SK-N-SH (cell line): ENCODE results near the gene COPE. TPM values are rescaled to one million over a fixed set of nuclear protein-coding genes. Genes with fewer than 3 reads are reported as not detected.

Source experiments
- CTCF ChIA-PET: fragments of 300-600, 350-600 bp; formaldehyde crosslinking; extraction: SDS; loops from one replicate; lab custom pipeline; 2021; lab: Yijun Ruan, JAX
- POLR2A ChIA-PET: fragments of 350-600 bp; sonication (Branson Sonifier 250); formaldehyde crosslinking; extraction: SDS; loops from one replicate; lab custom pipeline; 2020; ENCODE audit warnings: antibody characterized with exemption, inconsistent platforms; lab: Yijun Ruan, JAX
- DNase-seq: peaks from one replicate; pipeline ENCODE4 v3.0.0; 2012
- H2AFZ ChIP-seq: fragments of 200-600 bp; sonication (generic); 2 replicates; pipeline ENCODE4 v1.8.1; 2016; ENCODE audit warnings: antibody characterized with exemption, mild to moderate bottlenecking, low read depth
- H3F3A ChIP-seq: fragments of 200-600 bp; sonication (generic); replicated peaks from 2 replicates; pipeline ENCODE3; 2016; ENCODE audit warnings: antibody characterized with exemption, mild to moderate bottlenecking; ENCODE audit not compliant: insufficient read depth
- H3K27ac ChIP-seq, 2 experiments: fragments of 200-500 bp in 1 of 2; fragments of 200-600 bp in 1 of 2; sonication (Bioruptor generic) in 1 of 2; sonication (generic), shearing (Covaris generic) in 1 of 2; 2 replicates each; pipeline versions ENCODE4 v1.5.1 to v1.6.1; 2014 to 2016; ENCODE audit warnings: low read depth in 2 of 2, inconsistent platforms in 1 of 2, low read length in 1 of 2, mild to moderate bottlenecking in 1 of 2, mixed read lengths in 1 of 2
- H3K27me3 ChIP-seq: fragments of 200-600 bp; sonication (generic), shearing (Covaris generic); 2 replicates; pipeline ENCODE4 v1.6.1; 2016; ENCODE audit warnings: mixed run types; ENCODE audit not compliant: insufficient read depth
- H3K36me3 ChIP-seq, 2 experiments: fragments of 200-500 bp in 1 of 2; fragments of 200-600 bp in 1 of 2; sonication (Bioruptor generic) in 1 of 2; sonication (generic) in 1 of 2; replicated peaks in 1 of 2; 2 replicates each; pipeline versions ENCODE3 to v1.5.1; 2014 to 2016; ENCODE audit warnings: low read length in 1 of 2, mild to moderate bottlenecking in 1 of 2; ENCODE audit not compliant: insufficient read depth in 2 of 2, control insufficient read depth in 1 of 2
- H3K4me1 ChIP-seq, 2 experiments: fragments of 200-500 bp in 1 of 2; fragments of 200-600 bp in 1 of 2; sonication (Bioruptor generic) in 1 of 2; sonication (generic), shearing (Covaris generic) in 1 of 2; 2 replicates each; pipeline versions ENCODE4 v1.5.1 to v1.6.1; 2014 to 2016; ENCODE audit warnings: low read depth in 1 of 2, low read length in 1 of 2, mixed run types in 1 of 2; ENCODE audit not compliant: insufficient read depth in 2 of 2, control insufficient read depth in 1 of 2
- H3K4me2 ChIP-seq: fragments of 200-600 bp; sonication (generic), shearing (Covaris generic); 2 replicates; pipeline ENCODE4 v1.6.1; 2017; ENCODE audit warnings: mixed run types
- H3K4me3 ChIP-seq, 2 experiments: fragments of 200-500 bp in 1 of 2; fragments of 200-600 bp in 1 of 2; sonication (Bioruptor generic) in 1 of 2; sonication (generic), shearing (Covaris generic) in 1 of 2; 2 replicates each; pipeline versions ENCODE4 v1.5.1 to v1.8.1; 2014 to 2016; ENCODE audit warnings: low read depth in 2 of 2, inconsistent platforms in 1 of 2, low read length in 1 of 2, mild to moderate bottlenecking in 1 of 2, mixed read lengths in 1 of 2, moderate library complexity in 1 of 2
- H3K79me2 ChIP-seq: fragments of 200-600 bp; sonication (generic); 2 replicates; pipeline ENCODE4 v1.8.1; 2017; ENCODE audit warnings: mild to moderate bottlenecking; ENCODE audit not compliant: insufficient read depth
- H3K9ac ChIP-seq: fragments of 200-600 bp; sonication (generic); 2 replicates; pipeline ENCODE4 v1.6.1; 2017; ENCODE audit warnings: mixed run types
- H3K9me2 ChIP-seq: fragments of 200-600 bp; sonication (generic); 2 replicates; pipeline ENCODE4 v1.6.1; 2017; ENCODE audit warnings: mixed run types
- H3K9me3 ChIP-seq: fragments of 200-600 bp; sonication (generic); 2 replicates; pipeline ENCODE4 v1.6.1; 2017; ENCODE audit warnings: mixed run types, mild to moderate bottlenecking, moderate library complexity
- H4K20me1 ChIP-seq: fragments of 200-600 bp; sonication (generic); 2 replicates; pipeline ENCODE4 v1.6.1; 2017; ENCODE audit warnings: mild to moderate bottlenecking, mixed run types; ENCODE audit not compliant: insufficient read depth
- EP300 ChIP-seq, 2 experiments: IDR thresholded peaks; 2 replicates each; pipeline versions ENCODE4 v1.4.0 to v1.6.1; 2012; ENCODE audit warnings: borderline replicate concordance in 1 of 2, low read depth in 1 of 2, low read length in 1 of 2
- EZH2phosphoT487 ChIP-seq: fragments of 200-600 bp; sonication (generic); IDR thresholded peaks from 2 replicates; pipeline ENCODE4 v1.6.1; 2017; ENCODE audit warnings: low read depth, mixed run types, mild to moderate bottlenecking, antibody characterized with exemption, moderate library complexity, borderline replicate concordance
- FOXJ3 ChIP-seq: sonication (generic); formaldehyde crosslinking; IDR thresholded peaks from 2 replicates; pipeline ENCODE4 v1.5.1; 2020; ENCODE audit warnings: mild to moderate bottlenecking, missing genetic modification reagents
- FOXM1 ChIP-seq: IDR thresholded peaks from 2 replicates; pipeline ENCODE4 v1.4.0; 2012; ENCODE audit warnings: low read depth, mild to moderate bottlenecking
- GATA2 ChIP-seq: sonication (generic); formaldehyde crosslinking; IDR thresholded peaks from 2 replicates; pipeline ENCODE4 v1.5.0; 2020; ENCODE audit warnings: mild to moderate bottlenecking, missing genetic modification reagents
- JUND ChIP-seq: IDR thresholded peaks from 2 replicates; pipeline ENCODE4 v1.4.0; 2012
- MAX ChIP-seq: IDR thresholded peaks from 2 replicates; pipeline ENCODE4 v1.4.0; 2012; ENCODE audit warnings: low read depth
- NFIC ChIP-seq: IDR thresholded peaks from 2 replicates; pipeline ENCODE4 v1.4.0; 2012; ENCODE audit warnings: borderline replicate concordance
- NRF1 ChIP-seq: IDR thresholded peaks from 2 replicates; pipeline ENCODE4 v1.6.1; 2012; ENCODE audit warnings: low read depth, mild to moderate bottlenecking, low read length
- RXRA ChIP-seq: IDR thresholded peaks from 2 replicates; pipeline ENCODE4 v1.4.0; 2012; ENCODE audit warnings: low read depth, mild to moderate bottlenecking, borderline replicate concordance
- SIN3A ChIP-seq: IDR thresholded peaks from 2 replicates; pipeline ENCODE4 v1.6.1; 2012; ENCODE audit warnings: low read depth, mild to moderate bottlenecking, low read length, moderate library complexity, borderline replicate concordance
- TAF1 ChIP-seq: IDR thresholded peaks from 2 replicates; pipeline ENCODE4 v1.6.1; 2012; ENCODE audit warnings: low read depth, mild to moderate bottlenecking, low read length, moderate library complexity, borderline replicate concordance
- TCF12 ChIP-seq: IDR thresholded peaks from 2 replicates; pipeline ENCODE4 v1.4.0; 2012
- TEAD4 ChIP-seq: IDR thresholded peaks from 2 replicates; pipeline ENCODE4 v1.4.0; 2012; ENCODE audit warnings: mild to moderate bottlenecking, borderline replicate concordance; ENCODE audit not compliant: insufficient read depth
- USF1 ChIP-seq: IDR thresholded peaks from 2 replicates; pipeline ENCODE4 v1.4.0; 2012; ENCODE audit warnings: low read depth, borderline replicate concordance
- YY1 ChIP-seq: IDR thresholded peaks from 2 replicates; pipeline ENCODE4 v1.4.0; 2012; ENCODE audit warnings: low read depth, mild to moderate bottlenecking
- WGBS: methylation state at CpG from one replicate; pipeline ENCODE4 v1.1.6; 2017; ENCODE audit warnings: low lambda C conversion rate; 5-methylcytosine and 5-hydroxymethylcytosine counted together
- polyA plus RNA-seq, 3 experiments: library from polyadenylated mRNA; depleted of rRNA; stranded (reverse); fragments of >200 nt; gene quantifications; 2 replicates each; pipeline ENCODE4 v1.2.3, GENCODE V29; 2012
- TF ChIP-seq, protein P1 (sequence below): fragments of 200-600 bp; sonication (generic); IDR thresholded peaks from 2 replicates; pipeline ENCODE4 v1.6.1; 2017; ENCODE audit warnings: antibody characterized with exemption, mild to moderate bottlenecking, moderate library complexity
- TF ChIP-seq, protein P2 (sequence below): IDR thresholded peaks from 2 replicates; pipeline ENCODE4 v1.4.0; 2012; ENCODE audit warnings: low read depth, borderline replicate concordance

Gene COPE
- polyA plus RNA-seq, 1 of the 3 experiments (the other 2 are of a cell fraction): 450 TPM

DNA sequence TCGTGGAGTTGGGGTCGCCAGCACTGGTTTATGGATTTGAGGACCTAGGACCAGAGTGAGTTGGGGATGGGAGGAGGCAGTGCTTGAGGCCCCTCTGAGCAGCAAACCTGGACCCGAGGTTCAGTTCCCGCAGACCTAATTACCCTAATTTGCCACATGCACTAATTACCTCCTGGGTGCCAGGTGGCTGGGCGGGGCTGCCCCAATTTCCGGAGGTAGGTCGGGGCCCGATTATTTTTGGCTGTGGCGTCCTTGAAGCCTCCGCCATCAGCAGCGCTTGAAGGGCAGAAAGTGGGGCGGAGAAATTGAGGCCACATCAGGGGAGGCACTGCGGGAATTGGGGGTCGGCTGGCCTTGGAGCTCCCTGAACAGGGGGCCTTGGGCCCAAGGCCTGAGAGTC lies 27.7 kb upstream of the COPE start:
- CTCF ChIA-PET: interaction anchor here (0.9 to 2.1 kb wide), 2 partner anchors 25 to 40 kb away, joined by 3 to 8 read pairs; no protein-coding TSS in a partner anchor
- H3K9me2 ChIP-seq: no peaks in the 10 kb centered on the region
- H3K9ac ChIP-seq: no peak overlapping the region
- no peak overlapping the region for H3K4me2 ChIP-seq
- no peak overlapping the region for H3K4me3 ChIP-seq
- H2AFZ ChIP-seq: no peak overlapping the region
- no peaks in the 10 kb centered on the region for H3K36me3 ChIP-seq
- peaks cover 3% of the 10 kb centered on the region for H3F3A ChIP-seq
- no peaks in the 10 kb centered on the region; a peak in 1 of 4 replicates for H3K4me1 ChIP-seq
- TF ChIP-seq RXRA (no peak), JUND (no peak), TAF1 (no peak), SIN3A (no peak), USF1 (no peak)
- TF ChIP-seq, protein P1, sequence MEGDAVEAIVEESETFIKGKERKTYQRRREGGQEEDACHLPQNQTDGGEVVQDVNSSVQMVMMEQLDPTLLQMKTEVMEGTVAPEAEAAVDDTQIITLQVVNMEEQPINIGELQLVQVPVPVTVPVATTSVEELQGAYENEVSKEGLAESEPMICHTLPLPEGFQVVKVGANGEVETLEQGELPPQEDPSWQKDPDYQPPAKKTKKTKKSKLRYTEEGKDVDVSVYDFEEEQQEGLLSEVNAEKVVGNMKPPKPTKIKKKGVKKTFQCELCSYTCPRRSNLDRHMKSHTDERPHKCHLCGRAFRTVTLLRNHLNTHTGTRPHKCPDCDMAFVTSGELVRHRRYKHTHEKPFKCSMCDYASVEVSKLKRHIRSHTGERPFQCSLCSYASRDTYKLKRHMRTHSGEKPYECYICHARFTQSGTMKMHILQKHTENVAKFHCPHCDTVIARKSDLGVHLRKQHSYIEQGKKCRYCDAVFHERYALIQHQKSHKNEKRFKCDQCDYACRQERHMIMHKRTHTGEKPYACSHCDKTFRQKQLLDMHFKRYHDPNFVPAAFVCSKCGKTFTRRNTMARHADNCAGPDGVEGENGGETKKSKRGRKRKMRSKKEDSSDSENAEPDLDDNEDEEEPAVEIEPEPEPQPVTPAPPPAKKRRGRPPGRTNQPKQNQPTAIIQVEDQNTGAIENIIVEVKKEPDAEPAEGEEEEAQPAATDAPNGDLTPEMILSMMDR: no peak
- TF ChIP-seq, protein P2, sequence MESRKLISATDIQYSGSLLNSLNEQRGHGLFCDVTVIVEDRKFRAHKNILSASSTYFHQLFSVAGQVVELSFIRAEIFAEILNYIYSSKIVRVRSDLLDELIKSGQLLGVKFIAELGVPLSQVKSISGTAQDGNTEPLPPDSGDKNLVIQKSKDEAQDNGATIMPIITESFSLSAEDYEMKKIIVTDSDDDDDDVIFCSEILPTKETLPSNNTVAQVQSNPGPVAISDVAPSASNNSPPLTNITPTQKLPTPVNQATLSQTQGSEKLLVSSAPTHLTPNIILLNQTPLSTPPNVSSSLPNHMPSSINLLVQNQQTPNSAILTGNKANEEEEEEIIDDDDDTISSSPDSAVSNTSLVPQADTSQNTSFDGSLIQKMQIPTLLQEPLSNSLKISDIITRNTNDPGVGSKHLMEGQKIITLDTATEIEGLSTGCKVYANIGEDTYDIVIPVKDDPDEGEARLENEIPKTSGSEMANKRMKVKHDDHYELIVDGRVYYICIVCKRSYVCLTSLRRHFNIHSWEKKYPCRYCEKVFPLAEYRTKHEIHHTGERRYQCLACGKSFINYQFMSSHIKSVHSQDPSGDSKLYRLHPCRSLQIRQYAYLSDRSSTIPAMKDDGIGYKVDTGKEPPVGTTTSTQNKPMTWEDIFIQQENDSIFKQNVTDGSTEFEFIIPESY: no peak
- no peaks in the 10 kb centered on the region for H4K20me1 ChIP-seq
- H3K9me3 ChIP-seq: no peaks in the 10 kb centered on the region
- POLR2A ChIA-PET: no interaction called here
- WGBS: 91% methylated on average over 13 of the region's 14 CpGs
- H3K27ac ChIP-seq: no peak overlapping the region
- DNase-seq: no peak
- H3K27me3 ChIP-seq: no peaks in the 10 kb centered on the region
- no peaks in the 10 kb centered on the region for H3K79me2 ChIP-seq

GRCh38 chr19:18946335-18946734 lies 27.1 kb upstream of the COPE start:
- Histone ChIP-seq H3K27me3 (no peaks in the 10 kb centered on the region), H3K27ac (no peak overlapping the region), H3K36me3 (no peaks in the 10 kb centered on the region), H3F3A (peaks cover 3% of the 10 kb centered on the region), H2AFZ (no peak overlapping the region), H3K9me3 (no peaks in the 10 kb centered on the region), H3K9ac (no peak overlapping the region), H3K4me2 (no peak overlapping the region), H3K9me2 (no peaks in the 10 kb centered on the region), H3K4me1 (peaks cover 0 to 4% of the 10 kb centered on the region in 2 experiments; a peak in 1 of 4 replicates), H3K79me2 (no peaks in the 10 kb centered on the region), H4K20me1 (no peaks in the 10 kb centered on the region), H3K4me3 (no peak overlapping the region)
- DNase-seq: no peak
- TF ChIP-seq TAF1 (no peak), TEAD4 (no peak), MAX (no peak), FOXJ3 (CRISPR knock-in tag) (no peak), JUND (no peak), EP300 (IDR thresholded peaks at IDR 0.05; ENCODE audit: borderline replicate concordance in 1 of 2, low read depth in 1 of 2, low read length in 1 of 2) (no peak), NFIC (no peak), TCF12 (no peak), RXRA (no peak), FOXM1 (no peak), USF1 (no peak), EZH2phosphoT487 (no peak), YY1 (no peak), NRF1 (no peak), GATA2 (no peak)
- TF ChIP-seq, protein P2: no peak
- POLR2A ChIA-PET: no interaction called here
- CTCF ChIA-PET: interaction anchor here (0.7 kb wide), 1 partner anchor 426 kb away, joined by 3 read pairs; no protein-coding TSS in a partner anchor
